ENCODE results near the gene MMP26.
"Not testable (repeated sequence)": the region's sequence is repeated elsewhere in the genome, so short reads cannot be mapped to it uniquely, and the experiment has no call there.

MMP26 gene

DNA sequence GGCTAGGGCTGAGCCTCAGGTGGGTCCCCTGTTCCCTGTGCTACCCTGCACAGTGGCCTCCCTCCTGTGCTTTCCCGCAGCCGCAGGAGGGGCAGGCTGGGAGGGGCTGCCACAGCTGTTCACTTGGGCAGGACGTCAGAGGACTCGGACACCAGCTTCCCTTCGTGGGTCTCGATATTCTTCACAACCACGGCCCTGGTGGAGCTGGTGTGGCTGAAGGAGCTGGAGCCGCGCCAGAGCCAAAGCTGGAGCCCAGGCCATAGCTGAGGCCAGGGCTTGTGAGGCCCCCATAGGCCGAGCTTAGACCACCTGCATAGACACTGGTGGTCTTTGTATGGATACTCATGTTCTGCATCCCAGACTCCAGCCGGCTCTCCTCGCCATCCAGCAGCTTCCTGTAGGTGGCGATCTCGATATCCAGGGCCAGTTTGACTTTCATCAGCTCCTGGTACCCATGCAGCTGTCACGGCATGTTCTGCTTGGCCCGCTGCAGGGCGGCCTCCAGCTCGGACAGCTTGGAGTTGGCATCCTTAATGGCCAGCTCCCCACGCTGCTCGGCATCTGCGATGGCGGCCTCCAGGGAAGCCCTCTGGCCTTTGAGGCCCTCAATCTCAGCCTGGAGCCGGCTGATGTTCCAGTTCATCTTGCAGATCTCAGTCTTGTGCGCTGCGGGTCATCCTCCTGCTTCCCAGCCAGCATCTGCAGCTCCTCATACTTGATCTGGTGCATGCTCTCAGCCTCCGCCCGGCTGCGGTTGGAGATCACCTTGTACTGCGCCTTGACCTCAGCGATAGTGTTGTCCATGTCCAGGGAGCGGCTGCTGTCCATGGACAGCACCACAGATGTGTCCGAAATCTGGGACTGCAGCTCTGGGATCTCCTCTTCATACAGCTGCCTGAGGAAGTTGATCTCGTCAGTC lies 18.3 kb downstream of the MMP26 start:
- DNase-seq (ENCODE audit: low read depth in 2 of 2) = not testable (repeated sequence)

DNA sequence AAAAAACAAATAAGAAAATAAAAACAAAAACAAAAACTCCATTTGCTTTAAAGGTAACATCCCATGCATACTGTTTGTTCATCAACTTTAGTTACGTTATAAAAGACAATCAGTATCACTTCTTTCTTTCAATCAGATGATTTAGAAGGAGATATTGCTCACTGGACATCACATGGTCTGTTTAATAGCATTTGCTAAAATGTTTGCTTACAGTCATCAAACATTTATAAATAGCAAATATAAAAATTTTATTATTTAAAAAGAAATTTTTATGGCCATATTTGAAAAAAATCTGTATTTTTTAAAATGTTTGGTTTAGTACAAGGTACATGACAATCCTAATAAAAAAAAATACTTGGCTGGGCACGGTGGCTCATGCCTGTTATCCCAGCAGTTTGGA lies 22.6 kb downstream of the MMP26 start:
- no peak for DNase-seq (ENCODE audit: low read depth in 2 of 2)

- no peak for DNase-seq (ENCODE audit: low read depth in 2 of 2)
These were observed 36.2 kb downstream of the MMP26 start for GRCh38 chr11:4740735-4741134.

DNA sequence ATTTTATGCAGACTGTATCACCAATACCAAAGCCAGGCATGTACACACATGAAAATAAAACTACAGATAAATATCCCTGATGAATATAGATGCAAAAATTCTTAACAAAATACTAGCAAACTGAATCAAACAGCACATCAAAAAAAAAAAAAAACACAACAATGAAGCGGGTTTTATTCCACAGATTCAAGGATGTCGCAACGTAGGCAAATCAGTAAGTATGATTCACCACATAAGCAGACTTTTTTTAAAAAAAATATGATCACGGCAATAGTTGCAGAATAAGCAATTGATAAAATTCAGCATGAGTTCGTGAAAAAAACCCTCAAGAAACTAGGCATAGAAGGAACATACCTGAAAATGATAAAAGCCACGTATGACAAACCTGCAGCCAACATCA lies 43.9 kb downstream of the MMP26 start:
- no peak for DNase-seq (ENCODE audit: low read depth in 2 of 2)

GRCh38 chr11:4751201-4751600 lies 46.6 kb downstream of the MMP26 start:
- DNase-seq (ENCODE audit: low read depth in 2 of 2) = no peak

Measured in stimulated activated CD8-positive, alpha-beta memory T cell treated with anti-CD3 and anti-CD28 coated beads, Interleukin-15, amount 100 ng/mL, for 4 hours (primary cell).